NCI-H1436 (cell line): ENCODE measurements around the gene TMEM238.
"Not testable (repeated sequence)": the region's sequence is repeated elsewhere in the genome, so short reads cannot be mapped to it uniquely, and the experiment has no call there.

Experiments
- DNase-seq: peaks from one replicate; lab custom pipeline; 2025; lab: John Stamatoyannopoulos, UW

TMEM238 gene, protein sequence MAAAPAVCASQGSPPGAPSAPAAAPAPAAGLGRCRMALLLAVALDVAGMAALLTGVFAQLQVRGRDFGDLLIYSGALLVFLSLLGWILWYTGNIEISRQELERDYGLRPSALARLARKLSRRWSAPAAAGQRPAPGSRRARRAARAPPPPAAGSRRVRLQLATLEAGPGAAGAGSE

DNA sequence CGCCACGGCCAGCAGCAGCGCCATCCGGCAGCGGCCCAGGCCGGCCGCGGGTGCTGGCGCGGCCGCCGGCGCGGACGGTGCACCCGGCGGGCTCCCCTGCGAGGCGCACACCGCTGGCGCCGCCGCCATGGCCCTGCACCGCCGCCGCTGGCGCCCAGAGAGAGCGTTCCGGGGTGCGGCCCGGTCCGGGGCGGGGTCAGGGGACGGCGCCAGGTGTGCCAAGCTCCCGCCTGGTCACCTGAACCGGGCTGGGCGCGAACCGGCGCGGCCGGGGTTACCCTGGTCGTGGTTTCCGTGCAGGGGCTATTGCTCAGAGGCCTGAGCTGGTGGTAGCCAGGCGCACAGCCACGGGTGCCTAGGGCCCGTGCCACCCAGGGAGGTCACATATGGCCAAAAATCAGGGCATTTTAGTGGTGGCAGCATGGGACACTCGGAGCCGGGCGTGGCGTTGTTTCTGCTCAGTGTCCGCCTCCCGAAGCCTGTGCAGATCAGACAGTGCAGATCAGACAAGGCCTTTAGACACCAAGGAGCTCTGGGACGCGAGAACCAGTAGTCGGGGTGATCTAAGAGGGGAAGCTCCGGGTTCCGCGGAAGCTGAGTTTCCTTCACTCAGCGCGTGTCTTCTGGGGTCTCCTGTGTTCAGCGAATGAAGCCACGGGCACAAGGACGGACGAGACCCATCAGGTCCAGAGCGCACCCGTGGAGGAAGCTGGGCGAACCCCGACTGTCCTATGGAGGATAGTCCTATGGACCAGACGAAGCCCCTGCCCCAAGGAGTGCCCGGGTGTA lies at the start of gene TMEM238:
Gene TMEM238 (minus strand): TSS at position 162 of the 789 bp plus-strand sequence. CDS start 33 bp downstream, at position 129.
- DNase-seq, result peak; percentile 23

DNA sequence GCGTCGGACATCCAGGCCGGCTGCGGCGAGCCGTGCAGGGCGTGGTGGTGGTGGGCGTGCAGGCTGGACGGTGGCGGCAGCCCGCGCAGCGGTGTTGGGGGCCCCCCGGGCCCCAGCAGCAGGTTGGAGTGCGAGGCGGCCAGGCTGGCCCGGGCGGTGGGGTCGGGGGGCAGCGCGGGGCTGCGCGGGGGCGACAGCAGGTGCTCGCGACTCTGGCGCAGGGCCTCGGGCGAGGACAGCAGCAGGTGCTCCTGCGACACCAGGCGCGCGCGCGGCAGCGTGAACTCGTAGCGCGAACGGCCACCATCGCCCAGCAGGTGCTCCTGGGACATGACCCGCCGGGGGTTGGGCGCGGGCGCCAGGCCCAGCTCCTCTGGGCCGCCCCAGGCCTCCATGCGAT lies 49.2 kb upstream of the TMEM238 start:
- DNase-seq, result no peak

DNA sequence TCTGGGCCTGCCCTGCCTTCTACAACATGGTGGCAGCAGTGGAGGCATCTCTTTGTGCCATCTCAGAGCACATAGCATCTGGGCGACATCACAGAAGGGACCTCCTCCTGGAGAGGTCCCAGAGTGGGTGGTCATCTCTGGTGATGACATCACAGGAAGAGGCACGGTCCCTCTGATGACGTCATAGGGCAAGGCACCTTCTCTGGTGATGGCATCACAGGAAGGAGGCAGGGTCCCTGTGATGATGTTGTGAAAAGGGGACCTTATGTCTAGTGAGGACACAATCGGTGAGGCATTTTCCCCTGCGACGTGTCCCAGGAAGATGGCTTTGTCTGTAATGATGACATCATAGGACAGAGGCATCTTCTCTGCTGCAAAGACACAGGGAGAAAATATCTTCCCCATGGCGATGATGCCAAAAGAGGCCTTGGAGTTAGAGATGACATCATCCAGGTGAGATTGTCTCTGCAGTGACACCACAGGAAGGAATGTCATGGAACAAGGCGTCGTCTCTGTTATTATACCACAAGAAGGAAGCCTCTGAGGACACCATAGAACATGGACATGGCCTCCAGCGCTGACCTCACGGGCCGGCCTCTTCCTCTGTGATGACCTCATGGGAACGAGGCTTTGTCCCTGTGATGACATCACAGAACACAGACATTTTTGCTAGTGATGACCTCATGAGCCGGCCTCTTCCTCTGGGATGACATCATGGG lies 48.3 kb upstream of the TMEM238 start:
- no peak for DNase-seq

DNA sequence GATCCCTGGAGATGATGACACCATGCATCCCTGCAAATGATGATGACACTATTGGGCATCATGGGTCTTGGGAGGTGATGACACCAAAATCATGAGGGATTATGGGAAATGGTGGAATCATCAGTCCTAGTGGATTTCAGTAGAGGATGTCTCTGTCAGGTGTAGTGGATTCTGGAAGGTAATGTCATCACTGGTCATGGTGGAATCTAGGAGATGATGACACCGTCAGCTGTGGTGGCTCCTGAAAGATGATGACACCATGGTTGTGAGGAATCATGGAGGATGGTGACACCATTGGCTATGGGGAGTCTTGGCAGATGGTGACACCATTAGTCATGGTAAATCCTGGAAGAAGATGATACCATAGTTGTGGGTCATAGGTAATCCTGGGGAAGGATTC lies 47.1 kb upstream of the TMEM238 start:
- DNase-seq, result no peak

DNA sequence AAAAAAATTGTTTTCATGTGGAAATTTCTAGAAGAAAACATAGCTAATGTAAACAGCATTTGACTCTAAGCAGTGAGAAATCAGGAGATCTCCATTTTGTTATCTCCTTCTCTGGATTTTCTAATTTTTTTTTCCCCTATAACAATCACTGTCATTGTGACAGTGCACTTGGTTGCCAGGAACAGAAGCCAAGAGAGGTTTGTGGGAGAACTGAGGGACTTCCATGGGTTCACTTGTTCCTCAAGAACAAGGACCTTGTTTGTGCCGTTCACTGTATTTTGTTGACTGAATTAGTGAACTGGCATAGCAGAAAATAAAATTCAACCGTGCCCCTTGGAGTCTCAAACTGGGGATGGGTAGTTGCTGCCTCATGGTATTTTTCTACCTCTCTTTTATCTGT lies 42.0 kb upstream of the TMEM238 start:
- DNase-seq, result no peak

DNA sequence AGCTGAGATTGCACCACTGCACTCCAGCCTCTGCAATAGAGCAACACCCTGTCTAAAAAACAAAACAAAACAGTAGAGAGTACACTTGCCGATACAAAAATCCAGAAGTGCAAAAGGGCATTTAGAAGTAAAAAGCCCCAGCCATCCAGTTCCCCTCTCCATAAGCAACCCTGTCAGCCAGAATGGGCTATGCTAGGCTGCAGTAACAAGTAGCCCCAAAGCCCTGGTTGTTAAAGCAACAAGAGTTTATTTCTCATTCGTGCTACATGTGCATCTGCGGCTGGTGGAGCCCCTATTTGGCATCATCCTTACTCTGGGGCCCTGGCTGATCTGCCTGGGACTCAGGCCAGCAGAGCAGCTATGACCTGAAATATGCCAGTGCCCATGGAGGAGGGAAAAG lies 40.4 kb upstream of the TMEM238 start:
- no peak for DNase-seq

- DNase-seq, result no peak
Observed at GRCh38 chr19:55423225-55424005, 39.3 kb upstream of the TMEM238 start.

DNA sequence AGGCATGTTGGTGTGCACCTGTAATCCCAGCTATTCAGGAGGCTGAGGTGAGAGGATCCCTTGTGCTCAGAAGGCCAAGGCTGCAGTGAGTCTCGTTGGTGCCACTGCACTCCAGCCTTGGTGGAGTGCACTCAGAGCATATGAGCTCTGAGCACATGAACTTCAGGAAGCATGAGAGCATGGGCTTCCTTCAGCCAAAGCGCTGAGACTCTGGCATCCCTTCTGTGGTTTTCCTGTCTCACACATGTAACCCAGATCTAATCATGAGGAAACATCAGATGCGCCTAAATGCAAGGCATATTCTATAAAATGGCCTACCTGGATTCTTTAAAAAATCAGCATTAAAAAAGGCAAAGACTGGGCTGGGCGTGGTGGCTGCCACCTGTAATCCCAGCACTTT lies 37.2 kb upstream of the TMEM238 start:
- not testable (repeated sequence) for DNase-seq

DNA sequence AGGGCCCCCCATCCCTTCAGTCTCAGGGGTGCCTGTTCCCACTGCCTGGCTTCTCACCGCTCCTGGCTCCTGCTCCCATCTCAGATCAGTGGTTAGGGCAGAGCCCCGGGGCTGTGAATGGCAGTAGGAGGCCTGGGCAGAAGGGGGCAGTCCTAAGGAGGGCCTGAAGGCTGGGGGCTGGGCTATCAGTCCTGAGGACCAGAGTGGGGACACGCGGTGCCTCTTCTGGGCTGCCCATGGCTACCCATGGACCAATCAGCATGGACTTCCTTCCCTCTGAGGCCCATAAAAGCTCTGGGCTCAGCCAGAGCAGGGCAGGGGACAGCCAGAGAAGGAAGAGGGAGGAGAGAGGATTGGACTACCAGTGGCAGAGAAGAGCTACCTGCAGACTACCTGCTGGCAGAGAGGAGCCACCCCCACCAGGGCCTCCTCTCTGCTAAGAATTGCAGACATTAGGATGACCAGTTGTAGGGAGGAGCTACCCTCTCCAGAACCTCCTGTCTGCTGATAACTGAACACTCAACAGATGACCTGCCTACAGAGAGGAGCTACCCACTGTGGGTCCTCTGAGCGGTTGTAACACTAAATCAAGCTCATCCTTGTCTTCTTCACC lies 35.6 kb upstream of the TMEM238 start:
- DNase-seq, result no peak

DNA sequence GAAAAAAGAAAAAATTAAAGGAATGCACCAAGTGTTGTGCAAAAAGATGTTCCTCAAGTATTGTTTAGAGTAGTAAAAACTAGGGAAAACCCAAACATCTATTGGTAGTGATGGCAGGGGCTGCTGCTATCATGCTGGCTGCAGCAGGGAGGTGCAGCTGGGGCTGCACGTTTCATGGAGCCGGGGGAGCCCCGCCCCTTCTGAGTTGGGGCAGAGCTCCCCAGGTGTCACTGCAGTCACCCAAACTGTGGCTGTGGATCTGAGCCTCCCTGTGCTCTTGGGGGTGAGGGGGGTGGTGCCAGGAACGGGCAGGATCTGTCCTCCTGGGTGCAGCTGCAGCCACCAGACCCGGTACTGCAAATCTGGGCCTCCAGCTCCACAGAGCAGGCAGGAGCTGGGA lies 35.0 kb upstream of the TMEM238 start:
- DNase-seq, result no peak

- peak; percentile 71 for DNase-seq
Observed at GRCh38 chr19:55418185-55418584, 34.1 kb upstream of the TMEM238 start.

DNA sequence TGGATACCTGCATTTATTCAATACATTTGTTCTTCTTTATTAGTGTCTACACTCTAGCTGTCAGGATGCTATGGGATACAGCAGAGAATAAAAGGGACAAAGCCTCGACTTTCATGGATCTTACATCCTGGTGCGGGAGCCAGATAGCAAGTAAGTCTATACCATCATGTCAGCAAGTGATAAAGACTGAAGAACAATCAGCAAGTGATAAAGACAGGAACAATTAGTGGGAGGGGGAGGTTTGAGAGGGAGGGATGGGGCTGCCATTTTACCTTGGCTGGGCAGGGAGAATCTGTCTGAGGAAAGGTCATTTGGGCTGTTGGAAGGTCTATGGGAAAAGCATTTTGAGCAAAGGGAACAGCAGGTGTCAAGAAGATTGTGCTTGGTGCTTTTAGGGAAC lies 26.1 kb upstream of the TMEM238 start:
- no peak for DNase-seq

DNA sequence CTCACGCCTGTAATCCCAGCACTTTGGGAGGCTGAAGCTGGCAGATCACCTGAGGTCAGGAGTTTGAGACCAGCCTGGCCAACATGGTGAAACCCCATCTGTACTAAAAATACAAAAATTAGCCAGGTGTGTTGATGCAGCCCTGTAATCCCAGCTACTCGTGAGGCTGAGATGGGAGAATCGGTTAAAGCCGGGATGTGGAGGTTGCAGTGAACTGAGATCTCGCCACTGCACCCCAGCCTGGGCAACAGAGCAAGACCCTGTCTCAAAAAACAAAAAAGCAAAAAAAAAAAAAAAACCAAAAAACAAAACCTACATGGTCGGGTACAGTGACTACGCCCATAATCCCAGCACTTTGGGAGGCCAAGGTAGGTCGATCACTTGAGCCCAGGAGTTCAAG lies 25.1 kb upstream of the TMEM238 start:
- DNase-seq, result not testable (repeated sequence)

- no peak for DNase-seq
Observed at GRCh38 chr19:55408533-55408872, 24.4 kb upstream of the TMEM238 start.

- DNase-seq, result peak; percentile 99
Observed at GRCh38 chr19:55407800-55408532, 23.9 kb upstream of the TMEM238 start.

- DNase-seq, result not testable (repeated sequence)
Observed at GRCh38 chr19:55407550-55407799, 23.4 kb upstream of the TMEM238 start, which contains the start of gene UBE2S. Gene UBE2S, minus strand, starts transcription at chr19:55407788. Its CDS starts 199 bp downstream, at chr19:55407589.

DNA sequence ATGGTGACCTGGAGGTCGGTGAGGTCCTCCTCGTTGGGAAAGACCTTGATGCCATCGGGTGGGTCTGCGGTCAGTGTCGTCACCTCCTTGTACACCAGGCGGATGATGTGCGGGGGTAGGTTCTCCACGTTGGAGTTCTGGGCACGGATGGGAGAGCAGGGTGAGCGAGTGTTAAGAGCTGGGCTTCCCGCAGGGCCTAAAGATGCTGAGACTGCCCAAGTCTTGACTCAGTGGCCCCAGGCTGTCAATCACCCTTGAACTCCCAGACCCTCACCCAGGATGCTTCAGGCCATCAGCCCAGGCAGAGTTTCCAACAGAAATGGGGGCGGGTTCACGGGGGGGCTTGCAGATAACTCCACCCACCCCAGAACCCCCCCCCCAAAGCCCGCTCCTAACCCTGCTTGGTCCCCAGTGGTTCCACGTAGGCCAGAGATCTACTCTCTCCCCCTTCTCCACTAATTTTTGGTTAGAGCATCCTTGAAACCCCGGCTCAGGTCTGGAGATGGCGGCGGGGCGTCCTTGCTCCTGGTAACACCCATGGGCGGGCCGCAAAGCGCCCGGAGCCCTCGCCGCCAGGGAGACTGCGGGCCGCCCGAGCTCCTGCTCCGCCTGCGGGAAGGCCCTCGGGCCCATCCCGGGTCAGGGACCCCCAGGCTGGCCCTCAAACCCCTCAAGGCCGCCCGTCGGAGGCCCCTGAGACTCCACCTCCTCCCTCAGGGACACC lies 22.9 kb upstream of the TMEM238 start:
- peak; percentile 14 for DNase-seq

- DNase-seq, result no peak
Observed at GRCh38 chr19:55406091-55406825, 22.2 kb upstream of the TMEM238 start.

DNA sequence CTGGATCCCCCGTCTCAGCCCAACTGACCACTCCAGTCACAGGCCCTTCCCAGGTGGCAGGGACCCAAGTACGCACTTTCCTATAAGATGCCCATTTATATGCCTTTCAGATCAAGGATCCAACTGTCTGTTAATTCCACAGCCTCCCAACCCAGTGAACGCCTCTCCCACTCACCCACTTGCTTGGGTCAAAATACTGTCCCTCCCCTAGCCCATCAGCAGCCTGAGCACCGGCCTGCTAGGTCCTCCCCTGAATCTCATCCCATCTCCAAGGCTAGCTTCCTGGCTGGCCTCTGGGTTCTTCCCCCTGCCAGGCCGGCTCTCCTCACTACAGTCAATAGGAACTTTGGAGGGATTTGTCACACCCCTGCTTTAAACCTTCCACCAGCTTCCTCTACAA lies 21.5 kb upstream of the TMEM238 start:
- DNase-seq, result no peak

DNA sequence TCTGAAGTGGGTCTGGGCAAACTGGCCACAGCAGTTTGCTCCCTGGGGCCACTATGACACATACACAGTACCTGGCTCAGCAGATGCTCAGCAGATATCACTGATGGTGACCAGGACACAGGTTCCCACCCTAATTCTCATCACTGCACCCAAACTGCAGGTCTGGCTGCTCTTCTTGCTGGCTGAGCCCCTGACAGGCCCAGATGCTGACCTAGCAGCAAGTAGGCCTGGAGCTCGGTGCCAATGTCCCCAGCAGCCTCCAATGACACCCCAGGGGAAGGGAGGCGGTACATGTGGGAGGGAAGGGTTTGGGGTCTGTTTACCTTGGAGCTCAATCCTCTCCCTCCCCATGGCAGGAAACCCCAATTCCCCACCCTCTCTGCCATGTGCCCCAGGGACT lies 18.4 kb upstream of the TMEM238 start:
- no peak for DNase-seq
